Measurements from ENCODE around the gene TANC1. TPM values are rescaled to one million over a fixed set of nuclear protein-coding genes. Genes with fewer than 3 reads are reported as not detected.

Gene TANC1
- total and polyA plus RNA-seq, 2 of the 4 experiments (the other 2 are of a cell fraction), result 10.2 to 12.9 TPM

DNA sequence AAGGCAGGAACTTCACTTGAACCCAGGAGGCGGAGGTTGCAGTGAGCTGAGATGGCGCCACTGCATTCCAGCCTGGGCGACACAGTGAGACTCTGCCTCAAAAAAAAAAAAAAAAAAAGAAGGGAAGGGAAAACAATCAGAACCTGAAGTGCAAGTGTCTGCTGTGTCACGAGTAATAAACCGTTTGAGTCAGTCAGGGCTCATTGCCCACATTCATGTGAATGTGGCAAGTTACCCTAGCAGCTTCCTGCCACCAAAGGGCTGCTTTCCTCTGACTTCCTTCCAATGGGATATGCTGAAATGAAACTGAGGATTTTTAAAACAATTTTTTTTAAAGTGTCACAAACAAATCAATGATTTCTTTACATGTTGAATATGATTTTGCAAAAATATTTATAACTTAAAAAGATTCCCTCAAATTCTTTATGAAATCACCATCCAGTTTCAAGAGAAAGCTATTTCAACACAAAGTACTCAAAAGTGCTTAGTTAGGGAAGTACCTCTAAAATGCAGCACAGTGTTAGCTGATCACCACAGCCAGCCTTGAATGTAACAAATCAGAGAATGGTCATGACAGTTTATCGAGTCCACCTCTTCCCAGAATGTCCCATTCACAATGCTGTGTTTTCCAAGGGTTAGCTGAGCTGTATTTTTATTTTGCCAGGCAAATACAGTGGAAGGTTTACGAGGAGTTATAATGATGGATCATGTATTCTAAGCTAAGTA, 281.7 kb downstream of the TANC1 start:
- DNase-seq, result peak; percentile 72
- Histone ChIP-seq H3K56ac (ENCODE audit: extremely low read depth, insufficient read depth, low read length) (no peak overlapping the region), H4K20me1 (ENCODE audit: insufficient read depth, low read length) (no peaks in the 10 kb centered on the region), H2BK15ac (ENCODE audit: low read depth, low read length) (0 out of 3 replicates have a peak overlapping the region, but pooled peaks have one; percentile 11), H3K9me3 (ENCODE audit: control insufficient read depth, insufficient read depth, low read length) (peaks cover 5% of the 10 kb centered on the region; the same call in 1 of the 2 replicates), H4K5ac (ENCODE audit: low read depth, low read length) (no peak overlapping the region), H2BK5ac (ENCODE audit: low read depth, low read length, poor library complexity, severe bottlenecking) (peak overlapping the region; percentile 53), H2BK20ac (ENCODE audit: low read depth, low read length) (peak overlapping the region; percentile 20; the same call in 1 of the 2 replicates), H3K4me1 (ENCODE audit: control insufficient read depth, insufficient read depth, low read length) (no peaks in the 10 kb centered on the region), H3K79me1 (ENCODE audit: low read depth in 1 of 2, low read length in 2 of 2) (no peaks in the 10 kb centered on the region; a peak in 1 of 4 replicates), H2AK5ac (ENCODE audit: low read depth, low read length) (no peak overlapping the region), H3K9me1 (ENCODE audit: insufficient read depth, low read length) (no peaks in the 10 kb centered on the region; the same call in 1 of the 2 replicates), H4K8ac (ENCODE audit: low read depth in 2 of 2, low read length in 2 of 2) (no peak overlapping the region), H2AK9ac (replicated peaks; ENCODE audit: low read depth, low read length, poor library complexity) (no peak overlapping the region), H3K4me2 (ENCODE audit: low read depth, low read length) (no peak overlapping the region), H3K14ac (replicated peaks; ENCODE audit: low read depth, low read length) (0 out of 2 replicates have a peak overlapping the region, but pooled peaks have one; percentile 29), H3K23ac (ENCODE audit: low read depth, low read length) (no peak overlapping the region), H3K4ac (ENCODE audit: low read depth, low read length) (peak overlapping the region; percentile 41), H2AFZ (replicated peaks; ENCODE audit: low read length, poor library complexity) (no peak overlapping the region), H3K4me3 (ENCODE audit: insufficient read depth, low read depth, low read length) (no peak overlapping the region), H3K27me3 (ENCODE audit: control insufficient read depth, insufficient read depth, low read length) (no peaks in the 10 kb centered on the region), H3K9ac (ENCODE audit: low read depth, low read length) (no peak overlapping the region), H3K18ac (ENCODE audit: low read depth, low read length) (no peak overlapping the region; the same call in 1 of the 2 replicates), H4K91ac (ENCODE audit: insufficient read depth, low read depth, low read length) (no peak overlapping the region), H2BK120ac (ENCODE audit: low read depth, low read length) (no peak overlapping the region), H3K36me3 (ENCODE audit: control insufficient read depth, insufficient read depth, low read length) (no peaks in the 10 kb centered on the region), H3K27ac (ENCODE audit: insufficient read depth, low read length) (no peak overlapping the region)
- in situ Hi-C loops (cut with MboI; ENCODE audit: low sequenced_read_pairs), result no loop called here
- ATAC-seq (ENCODE audit: low read depth), result peak; percentile 32; the same call in 1 of the 2 replicates
- dilution Hi-C loops (cut with HindIII; ENCODE audit: low sequenced_read_pairs, unreplicated experiment), result no loop called here
- ChIA-PET CTCF (interaction anchor here (0.7 to 1.0 kb wide), 2 partner anchors 13 to 82 kb away, joined by 5 to 9 read pairs; no protein-coding TSS in a partner anchor), POLR2A (ENCODE audit: unreplicated experiment) (no interaction called here)
- WGBS, 2 experiments (ENCODE audit: extremely low coverage in 2 of 2, insufficient read length in 1 of 2), result 93% methylated on average over 2 of the region's 7 CpGs; no CpG with 5 or more reads in 1 of the 2 experiments
- no peak for TF ChIP-seq RCOR1 (IDR thresholded peaks at IDR 0.05; ENCODE audit: insufficient replicate concordance, low read length)
- intact Hi-C loops (cut with micrococcal nuclease), result no loop called here
- no TSS peak for BruUV-seq (replicated peaks)

Data from IMR-90 (cell line).